SIG-M5 treated with dmso at 0.1 percent for 504 hours (cell line): ENCODE measurements around the gene PTCD1.
"Not testable (repeated sequence)": the region's sequence is repeated elsewhere in the genome, so short reads cannot be mapped to it uniquely, and the experiment has no call there.

Experiments used
- DNase-seq: peaks from one replicate; lab custom pipeline; 2025; ENCODE audit not compliant: unreplicated experiment; lab: John Stamatoyannopoulos, UW

Gene PTCD1

DNA sequence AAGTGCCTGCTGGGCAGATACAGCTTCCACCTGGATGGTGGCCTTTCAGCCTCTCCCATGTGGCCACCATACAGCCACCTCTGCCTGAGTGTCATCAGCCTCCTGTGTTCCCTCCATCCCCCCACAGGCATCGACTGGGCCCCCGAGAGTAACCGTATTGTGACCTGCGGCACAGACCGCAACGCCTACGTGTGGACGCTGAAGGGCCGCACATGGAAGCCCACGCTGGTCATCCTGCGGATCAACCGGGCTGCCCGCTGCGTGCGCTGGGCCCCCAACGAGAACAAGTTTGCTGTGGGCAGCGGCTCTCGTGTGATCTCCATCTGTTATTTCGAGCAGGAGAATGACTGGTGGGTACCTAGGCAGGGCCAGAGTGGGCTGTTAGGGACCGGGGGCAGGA lies 50.7 kb downstream of the PTCD1 start:
- DNase-seq: no peak

DNA sequence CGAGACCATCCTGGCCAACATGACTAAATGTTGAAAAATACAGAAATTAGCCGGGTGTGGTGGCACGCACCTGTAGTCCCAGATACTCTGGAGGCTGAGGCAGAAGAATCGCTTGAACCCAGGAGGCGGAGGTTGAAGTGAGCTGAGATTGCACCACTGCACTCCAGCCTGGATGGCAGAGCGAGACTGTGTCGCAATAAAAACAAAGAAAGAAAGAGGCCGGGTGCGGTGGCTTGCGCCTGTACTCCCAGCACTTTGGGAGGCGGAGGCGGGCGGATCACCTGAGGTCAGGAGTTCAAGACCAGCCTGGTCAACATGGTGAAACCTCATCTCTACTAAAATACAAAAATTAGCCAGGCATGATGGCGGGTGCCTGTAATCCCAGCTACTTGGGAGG lies 51.4 kb downstream of the PTCD1 start:
- not testable (repeated sequence) for DNase-seq

DNA sequence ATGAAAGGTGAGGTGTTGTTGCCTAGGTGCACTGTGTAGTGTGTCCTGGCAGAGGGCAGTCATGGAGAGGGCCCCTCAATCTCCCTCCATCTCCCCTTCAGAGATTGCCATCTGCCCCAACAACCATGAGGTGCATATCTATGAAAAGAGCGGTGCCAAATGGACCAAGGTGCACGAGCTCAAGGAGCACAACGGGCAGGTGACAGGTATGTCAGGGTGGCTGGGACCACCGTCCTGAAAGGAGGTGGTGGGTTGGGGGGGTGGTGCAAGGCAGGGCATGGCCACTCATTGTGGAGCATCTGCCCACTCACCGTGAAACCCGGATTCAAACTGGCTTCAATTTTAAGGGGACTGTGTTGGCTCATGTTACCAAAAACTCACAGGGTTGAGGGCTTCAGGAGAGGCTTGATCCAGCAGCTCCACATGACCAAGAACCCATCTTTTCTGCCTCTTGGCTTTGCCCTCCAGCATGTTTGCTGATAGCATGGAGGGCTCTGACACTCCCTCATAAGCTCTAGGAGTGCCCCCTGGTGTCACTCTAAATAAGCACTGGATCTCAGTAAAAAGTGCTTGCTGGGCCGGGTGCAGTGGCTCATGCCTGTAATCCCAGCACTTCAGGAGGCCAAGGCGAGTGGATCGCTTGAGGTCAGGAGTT lies 51.9 kb downstream of the PTCD1 start:
- DNase-seq: peak; percentile 60

DNA sequence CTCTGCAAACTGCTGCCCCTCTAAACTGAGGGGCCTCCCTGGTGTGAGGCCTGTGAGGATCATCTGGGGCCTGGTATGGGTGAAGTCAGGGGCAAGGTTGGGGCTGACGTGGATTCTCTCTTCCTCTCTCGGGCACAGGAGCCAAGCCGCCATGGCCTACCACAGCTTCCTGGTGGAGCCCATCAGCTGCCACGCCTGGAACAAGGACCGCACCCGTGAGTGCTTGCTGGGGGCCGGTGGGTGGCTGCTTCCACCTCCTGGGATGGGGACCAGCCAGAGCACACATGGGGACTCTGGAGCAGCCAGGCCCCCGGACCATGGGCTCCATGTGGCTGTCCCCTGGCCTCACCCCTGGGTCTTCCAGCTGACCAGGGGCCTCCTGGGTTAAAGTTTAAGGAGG lies 53.0 kb downstream of the PTCD1 start:
- DNase-seq: no peak

DNA sequence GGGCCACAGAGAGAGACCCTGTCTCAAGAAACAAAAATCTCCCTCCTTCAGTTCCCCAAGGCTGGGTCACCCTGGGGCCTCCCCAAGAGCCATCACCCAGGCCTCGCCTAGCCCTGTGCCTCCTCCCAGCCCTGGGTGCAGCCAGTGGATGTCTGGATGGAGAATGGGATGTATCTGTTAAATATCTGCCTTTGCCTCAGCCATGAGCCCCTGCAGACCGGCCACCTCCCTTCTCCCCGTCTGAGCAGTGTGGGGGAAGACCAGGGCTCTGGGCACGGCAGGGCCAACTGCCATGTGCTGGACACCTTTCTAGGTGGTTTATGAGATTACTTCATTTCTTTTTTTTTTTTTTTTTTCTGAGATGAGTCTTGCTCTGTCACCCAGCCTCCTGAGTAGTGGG lies 54.1 kb downstream of the PTCD1 start:
- no peak for DNase-seq

DNA sequence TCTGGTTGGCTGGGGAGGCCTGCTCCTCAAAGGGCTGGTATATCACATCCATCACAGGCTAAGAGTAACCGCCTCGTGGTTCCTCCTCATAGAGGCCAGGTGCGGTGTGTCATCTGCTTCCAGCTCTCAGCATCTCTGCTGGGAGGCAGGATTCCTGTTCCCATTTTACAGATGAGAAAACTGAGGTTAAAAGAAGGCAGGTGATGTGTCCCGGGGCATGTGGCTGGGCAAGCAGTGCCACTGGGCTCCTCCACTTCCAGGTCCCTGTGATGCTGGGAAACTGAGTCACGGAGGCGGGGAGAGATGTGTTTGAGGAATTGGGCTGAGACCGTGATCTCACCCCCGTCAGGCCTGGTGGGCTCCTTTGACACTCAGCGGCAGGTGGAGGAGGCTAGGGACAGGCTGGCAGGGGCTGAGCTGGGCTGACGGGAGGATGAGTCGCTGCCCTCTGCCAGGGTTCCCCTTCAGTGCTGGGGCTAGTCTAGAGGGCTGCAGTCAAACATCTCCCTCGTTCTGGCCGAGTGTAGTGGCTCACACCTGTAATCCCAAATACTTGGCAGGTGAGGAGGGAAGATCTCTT lies 54.7 kb downstream of the PTCD1 start:
- no peak for DNase-seq

DNA sequence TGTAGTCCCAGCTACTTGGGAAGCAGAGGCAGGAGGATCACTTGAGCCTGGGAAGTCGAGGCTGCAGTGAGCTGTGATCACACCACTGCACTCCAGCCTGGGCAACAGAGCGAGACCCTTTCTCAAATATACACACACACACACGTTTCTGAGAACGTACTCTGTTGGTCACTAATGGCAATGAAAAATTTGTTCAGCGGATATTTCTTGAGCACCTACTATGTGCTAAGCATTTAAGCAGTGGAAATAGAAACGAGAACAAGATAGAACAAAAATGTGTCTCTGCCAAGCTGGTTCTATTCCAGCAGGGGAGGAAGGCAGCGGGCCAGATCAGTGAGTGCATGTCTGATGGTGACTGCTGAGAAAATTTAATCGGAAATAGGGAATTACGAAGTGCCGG lies 55.4 kb downstream of the PTCD1 start:
- DNase-seq: no peak

DNA sequence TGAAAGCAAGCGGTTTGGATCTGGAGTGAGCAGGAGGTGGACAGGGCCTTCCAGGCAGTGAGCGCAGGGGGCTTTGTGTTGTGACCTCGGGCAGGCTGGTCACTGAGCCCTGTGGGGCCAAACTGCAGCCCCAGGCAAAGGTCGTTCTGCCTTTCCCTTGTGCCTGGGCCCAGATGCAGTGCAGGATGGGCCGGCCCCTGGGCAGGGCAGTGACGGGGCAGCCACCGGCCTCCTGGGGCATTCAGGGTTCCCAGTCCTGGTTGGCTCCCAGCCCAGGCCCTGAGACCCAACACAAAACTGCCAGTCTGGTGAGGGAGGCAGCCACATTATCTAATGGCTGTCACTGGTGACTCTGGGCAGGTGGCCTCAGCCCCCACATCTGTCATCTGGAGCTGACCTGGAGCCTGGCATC lies 56.9 kb downstream of the PTCD1 start:
- no peak for DNase-seq

DNA sequence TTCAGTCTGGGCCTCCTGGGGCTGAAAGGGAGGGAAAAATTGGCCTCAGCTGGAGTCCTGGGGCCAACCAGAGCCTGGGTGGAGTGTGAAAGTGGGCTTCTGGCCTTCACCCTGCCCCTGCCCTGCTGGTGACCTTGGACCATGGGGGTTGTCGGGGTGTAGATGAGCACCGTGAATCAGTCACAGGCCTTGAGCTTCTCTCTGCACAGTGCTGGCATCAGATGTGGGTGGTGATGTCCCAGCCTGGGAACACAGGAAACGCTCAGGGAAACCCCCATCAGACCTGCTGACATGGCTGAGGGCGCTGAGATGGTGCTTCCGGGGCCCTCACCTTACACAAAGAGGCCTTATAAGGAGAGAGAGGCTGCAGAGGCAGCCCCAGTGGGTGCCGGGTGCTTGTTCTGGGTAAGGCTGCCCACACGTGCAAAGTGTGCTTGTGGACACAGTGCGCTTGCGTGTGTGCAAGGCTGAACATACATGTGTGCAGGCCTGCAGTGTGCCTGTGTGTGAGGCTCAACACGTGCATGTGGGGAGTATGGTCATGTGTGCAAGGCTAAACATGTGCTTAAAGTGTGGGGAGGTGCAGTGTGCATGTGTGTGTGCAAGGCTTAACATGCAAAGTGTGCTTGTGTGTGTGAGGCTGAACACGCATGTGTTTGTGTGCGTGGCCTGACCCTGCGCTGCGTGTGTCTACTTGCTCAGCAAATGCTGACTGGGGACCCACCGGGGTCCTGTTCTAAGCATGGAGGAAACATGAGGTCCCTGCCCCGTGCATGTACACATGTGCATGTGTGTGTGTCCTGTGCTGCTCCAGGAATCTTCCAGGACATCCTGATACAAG lies 57.6 kb downstream of the PTCD1 start:
- no peak for DNase-seq

DNA sequence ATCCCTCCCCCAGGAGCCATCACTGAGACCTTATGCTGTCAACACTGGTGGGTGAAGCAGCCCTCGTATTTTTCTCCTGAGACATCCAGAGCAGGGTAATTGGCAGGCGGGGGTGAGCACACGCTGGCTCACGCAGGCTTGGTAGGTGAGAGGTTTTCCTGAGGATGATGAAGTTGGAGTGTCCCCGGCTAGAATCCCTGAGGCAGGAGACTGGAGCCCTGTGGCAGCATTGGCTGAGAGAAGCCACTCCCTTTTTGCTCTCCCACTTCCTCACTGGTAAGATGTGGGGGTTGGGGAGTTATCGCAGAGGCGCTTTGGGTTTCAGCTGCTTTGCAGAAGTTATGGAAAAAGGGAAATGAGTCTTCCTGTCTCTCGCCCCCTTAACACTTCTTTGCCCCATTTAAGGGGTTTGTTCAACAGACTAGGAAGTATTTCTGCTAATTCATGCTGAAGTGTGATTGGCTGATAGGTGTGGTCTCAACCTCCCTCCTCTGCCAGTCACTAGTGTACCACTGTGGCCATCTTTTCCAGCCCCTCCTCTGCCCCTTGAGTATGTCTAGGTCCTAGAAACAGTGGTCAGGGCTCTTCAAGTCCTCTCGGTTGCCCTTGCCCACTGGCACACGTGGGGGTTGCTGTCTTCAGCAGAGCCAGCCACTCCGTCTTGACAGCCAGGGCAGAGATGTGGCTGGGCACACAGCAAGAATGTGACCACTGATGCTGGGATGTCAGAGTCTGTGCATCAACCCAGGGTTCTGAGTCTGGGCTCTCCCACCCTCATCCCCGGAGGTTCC lies 58.4 kb downstream of the PTCD1 start:
- DNase-seq: peak; percentile 99

DNA sequence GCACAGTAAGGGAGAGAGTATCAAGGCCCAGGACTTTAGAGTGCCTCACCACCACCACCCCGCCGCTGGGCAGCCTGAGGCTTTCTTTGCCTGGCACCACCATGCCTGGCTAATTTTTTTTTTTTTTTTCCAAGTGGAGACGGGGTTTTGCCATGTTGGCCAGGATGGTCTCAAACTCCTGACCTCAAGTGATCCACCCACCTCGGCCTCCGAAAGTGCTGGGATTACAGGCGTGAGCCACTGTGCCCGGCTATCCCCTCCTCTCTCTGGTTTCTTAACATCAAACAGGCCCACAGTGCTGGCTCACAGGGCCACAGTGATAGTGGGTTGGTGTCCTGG lies 58.9 kb downstream of the PTCD1 start:
- DNase-seq: not testable (repeated sequence)

DNA sequence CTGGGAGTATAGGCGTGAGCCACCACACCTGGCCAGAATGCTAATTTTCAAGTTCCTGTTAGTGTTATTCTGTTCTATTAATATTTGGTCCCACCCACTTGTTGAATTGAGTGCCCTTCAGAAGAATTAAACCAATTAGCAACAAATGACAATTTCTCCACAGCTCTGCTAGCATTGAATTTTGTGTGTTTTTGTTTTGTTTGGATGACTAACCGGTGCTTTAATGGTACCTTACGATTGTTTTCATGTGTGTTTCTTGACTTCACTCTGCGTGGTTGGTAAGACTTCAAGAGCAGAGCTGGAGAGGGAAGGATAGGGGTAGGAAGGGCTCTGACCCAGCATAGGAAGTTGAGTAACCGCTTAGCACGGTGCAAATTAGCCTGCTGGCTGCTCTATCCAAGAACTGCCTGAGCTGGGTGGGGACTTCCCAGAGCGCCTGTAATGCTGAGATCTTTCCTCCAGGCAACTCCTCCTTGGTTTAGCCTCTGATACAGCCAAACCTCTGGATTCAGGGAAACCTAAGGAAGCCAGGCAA lies 59.5 kb downstream of the PTCD1 start:
- peak; percentile 96 for DNase-seq

DNA sequence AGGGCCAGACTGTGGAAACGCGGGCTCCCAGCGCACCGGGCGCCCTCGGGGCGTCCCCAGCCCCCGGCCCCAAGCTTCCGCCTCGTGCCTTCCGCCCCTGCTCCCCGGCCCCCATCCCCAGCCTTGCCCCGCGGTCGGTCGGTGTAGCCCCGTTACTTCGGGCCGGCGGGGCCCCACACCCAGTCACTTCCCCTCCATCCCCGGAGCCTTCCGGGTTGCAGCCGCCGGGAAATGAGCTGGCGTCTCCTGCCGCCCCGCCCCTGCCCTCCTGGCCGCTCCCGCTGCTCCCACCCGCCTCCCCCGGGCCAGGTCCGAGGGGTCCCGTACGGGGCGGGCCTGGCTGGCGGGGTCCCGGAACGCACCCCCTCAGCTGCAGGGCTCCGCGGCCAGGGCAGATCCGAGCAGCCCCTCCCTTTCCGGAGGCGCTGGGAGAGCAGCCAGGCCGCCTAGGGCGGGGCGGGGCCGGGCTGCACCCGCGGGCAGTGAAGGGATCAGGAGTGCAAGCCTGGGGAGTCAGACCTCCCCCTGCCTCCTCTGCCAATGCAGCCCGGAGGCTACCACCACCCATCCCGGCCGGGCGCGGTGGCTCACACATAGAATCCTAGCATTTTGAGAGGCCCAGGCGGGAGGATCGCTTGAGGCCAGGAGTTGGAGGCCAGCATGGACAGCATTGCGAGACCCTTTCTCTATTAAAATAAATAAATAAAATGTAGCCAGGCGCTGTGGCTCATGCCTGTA lies 63.4 kb downstream of the PTCD1 start:
- peak; percentile 74 for DNase-seq

DNA sequence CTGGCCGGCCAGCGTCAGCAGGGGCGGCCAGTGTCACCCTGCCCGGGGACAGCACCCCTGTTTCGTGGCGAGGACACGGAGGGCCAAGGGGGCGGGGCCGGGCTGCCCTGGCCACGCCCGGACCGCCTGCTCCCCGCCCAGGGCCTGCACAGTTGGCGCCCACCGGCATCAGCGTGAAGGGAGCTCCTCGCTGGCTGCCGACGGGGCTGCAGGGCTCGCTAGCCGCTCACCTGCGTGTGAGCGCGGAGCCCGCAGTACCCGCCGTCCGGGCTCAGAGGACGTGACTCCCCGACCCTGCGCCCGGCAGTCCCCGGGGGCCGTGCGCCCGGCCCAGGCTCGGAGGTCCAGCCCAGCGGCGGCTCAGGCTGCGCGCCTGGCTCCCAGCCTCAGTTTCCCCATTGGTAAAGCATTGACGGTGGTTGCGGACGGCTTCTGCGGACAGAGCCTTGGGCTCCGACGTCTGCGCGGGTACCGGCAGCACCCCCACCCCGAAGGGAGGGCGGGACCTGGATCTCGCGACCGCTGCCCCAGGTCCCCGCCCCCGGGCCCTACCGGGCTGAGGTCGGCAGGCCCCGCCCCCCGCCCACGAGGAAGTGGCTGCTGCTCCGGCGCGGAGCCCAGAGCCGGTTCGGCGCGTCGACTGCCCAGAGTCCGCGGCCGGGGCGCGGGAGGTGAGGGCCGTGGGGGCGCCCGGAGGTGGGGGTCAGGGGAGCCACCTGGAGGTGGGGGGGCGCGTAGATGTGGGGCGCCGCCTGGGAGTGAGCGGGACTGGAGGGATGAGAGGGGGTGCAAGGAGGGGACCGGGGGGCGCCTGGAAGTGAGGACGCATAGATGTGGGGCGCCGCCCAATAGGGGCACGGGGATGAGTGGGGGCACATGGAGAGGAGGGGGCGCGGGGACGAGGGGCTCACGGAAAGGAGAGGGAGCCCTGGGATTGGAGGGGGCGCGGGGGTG lies 64.2 kb downstream of the PTCD1 start, which contains the start of gene ARPC1B:
TSS of gene ARPC1B (plus strand) at position 620 of the 954 bp plus-strand sequence. CDS start 10,985 bp downstream, outside the sequence.
- peak; percentile 75 for DNase-seq

DNA sequence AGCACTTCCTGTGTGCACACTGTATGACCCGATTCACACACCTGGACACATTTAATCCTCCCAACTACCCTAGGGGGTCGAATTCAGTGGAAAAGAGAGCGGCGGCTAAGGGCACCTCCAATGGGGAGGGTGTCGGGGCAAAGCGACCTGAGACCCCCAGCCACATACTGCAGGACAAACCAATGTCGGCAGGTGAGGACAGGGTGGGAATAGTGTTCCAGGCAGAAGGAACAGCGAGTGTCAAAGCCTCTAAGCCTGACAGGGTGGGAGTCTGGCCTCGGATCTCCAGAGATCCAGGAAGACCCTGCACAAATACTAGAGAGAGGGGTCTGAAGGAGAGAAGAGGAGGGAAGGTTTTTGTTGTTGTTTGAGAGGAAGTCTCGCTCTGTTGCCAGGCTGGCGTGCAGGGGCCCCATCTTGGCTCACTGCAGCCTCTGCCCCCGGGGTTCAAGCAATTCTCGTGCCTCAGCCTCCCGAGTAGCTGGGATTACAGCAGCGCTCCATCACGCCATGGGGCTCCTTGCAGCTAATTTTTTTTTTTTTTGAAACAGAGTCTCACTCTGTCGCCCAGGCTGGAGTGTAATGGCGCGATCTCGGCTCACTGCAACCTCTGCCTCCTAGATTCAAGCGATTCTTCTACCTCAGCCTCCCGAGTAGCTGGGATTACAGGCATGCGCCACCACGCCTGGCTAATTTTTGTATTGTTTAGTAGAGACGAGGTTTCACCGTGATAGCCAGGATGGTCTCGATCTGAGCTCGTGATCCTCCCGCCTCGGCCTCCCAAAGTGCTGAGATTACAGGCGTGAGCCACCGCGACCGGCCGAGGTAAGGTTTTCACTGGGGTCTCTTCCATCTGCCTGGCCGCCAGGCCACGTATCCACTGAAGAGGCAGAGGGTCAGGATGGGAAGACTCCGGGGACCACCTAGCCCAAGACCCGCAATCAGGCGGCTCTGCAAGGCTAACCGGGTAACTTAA lies 65.2 kb downstream of the PTCD1 start:
- no peak for DNase-seq

DNA sequence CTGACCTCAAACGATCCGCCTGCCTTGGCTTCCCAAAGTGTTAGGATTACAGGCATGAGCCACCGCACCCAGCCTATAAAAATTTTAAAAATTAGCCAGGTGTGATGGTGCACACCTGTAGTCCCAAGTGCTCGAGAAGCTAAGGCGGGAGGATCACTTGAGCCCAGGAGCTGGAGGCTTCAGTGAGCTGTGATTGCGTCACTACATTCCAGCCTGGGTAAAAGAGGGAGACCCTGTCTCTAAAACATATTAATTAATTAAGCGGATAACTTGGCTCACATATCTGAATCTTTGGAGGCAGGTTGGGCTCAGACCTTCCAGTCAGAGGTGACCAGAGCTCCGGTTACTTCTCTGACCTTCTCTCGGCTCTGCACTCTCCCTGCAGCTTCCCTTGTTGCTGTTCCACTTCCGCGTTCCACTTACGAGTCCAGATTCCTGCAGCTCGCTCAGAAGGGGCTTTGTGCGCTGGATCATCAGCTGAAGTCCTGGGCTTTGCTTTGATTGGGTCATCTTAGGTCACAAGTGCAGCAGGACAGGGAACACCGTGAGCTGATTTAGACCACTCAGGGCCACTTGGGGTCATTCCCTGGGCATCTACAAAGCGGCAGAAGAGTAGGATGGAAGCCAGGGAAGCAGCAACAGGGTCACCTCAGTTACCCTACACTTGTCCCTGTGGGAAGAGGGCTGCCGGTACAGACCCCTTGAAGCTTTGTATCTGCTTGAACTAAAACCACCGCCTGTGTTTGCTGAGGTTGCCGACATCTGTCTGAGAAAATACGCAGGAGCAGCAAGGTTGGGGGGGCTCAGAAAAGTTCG lies 66.1 kb downstream of the PTCD1 start:
- DNase-seq: no peak

DNA sequence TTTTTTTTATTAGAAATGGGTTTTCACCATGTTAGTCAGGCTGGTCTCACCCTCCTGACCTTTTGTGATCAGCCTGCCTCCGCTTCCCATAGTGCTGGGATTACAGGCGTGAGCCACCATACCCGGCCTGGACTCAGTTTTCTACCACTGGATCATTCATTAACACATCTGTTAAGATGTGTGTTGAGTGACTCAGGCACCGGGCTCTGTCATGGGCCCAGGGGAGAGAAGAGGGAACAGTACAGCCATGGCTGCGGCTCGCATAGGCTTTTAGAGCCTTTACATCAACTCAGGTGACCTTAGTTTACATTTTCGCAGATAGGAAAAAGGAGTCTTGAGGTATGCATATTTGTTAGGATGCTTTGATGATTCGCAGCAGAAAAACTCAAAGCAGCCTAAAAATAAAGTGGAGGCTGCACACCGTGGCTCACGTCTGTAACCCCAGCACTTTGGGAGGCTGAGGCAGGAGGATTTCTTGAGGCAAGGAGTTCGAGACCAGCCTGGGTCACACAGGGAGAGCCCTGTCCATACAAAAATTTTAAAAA lies 67.2 kb downstream of the PTCD1 start:
- DNase-seq: no peak
